PC-3 (cell line): ENCODE data around the gene HAUS7. TPM values are rescaled to one million over a fixed set of nuclear protein-coding genes. Genes with fewer than 3 reads are reported as not detected.

ENCODE experiments used
- ATAC-seq: fragments of 200-7000 bp; cut with Tn5 transposase; 2 replicates; pipeline ENCODE4 v1.9.1; 2020; ENCODE audit warnings: mild to moderate bottlenecking, moderate library complexity
- BruUV-seq: library from RNA; stranded (reverse); fragments of 400-500 nt; replicated peaks from 2 replicates; lab custom pipeline; 2021; lab: Mats Ljungman, UMichigan
- CTCF ChIA-PET: fragments of 300-600 bp; sonication (Branson Sonifier 250); formaldehyde crosslinking; loops from one replicate; lab custom pipeline; 2022; ENCODE audit warnings: antibody characterized with exemption; lab: Charles Lee
- POLR2A ChIA-PET: fragments of 300-600 bp; sonication (Branson Sonifier 250); formaldehyde crosslinking; loops from one replicate; lab custom pipeline; 2022; ENCODE audit warnings: antibody characterized with exemption; ENCODE audit not compliant: unreplicated experiment; lab: Charles Lee
- DNase-seq: peaks from one replicate; pipeline ENCODE4 v3.0.0-alpha.2; 2015
- H2AFZ ChIP-seq: fragments of 300-600 bp; sonication (generic); 2 replicates; pipeline ENCODE4 v1.6.0; 2016; ENCODE audit warnings: antibody characterized with exemption, low read length
- H3F3A ChIP-seq: fragments of 300-600 bp; sonication (generic); one replicate; pipeline ENCODE4 v1.6.0; 2017; ENCODE audit warnings: antibody characterized with exemption, low read length, control low read depth, mild to moderate bottlenecking; ENCODE audit not compliant: unreplicated experiment
- H3K27ac ChIP-seq: fragments of 300-600 bp; sonication (generic); 2 replicates; pipeline ENCODE4 v1.5.1; 2016; ENCODE audit warnings: mild to moderate bottlenecking, low read length
- H3K27me3 ChIP-seq: fragments of 300-600 bp; sonication (generic); 2 replicates; pipeline ENCODE4 v1.6.1; 2016; ENCODE audit warnings: low read length, mixed read lengths
- H3K36me3 ChIP-seq: fragments of 300-600 bp; sonication (generic); 2 replicates; pipeline ENCODE4 v1.6.1; 2016; ENCODE audit warnings: low read depth, mixed run types, low read length, mixed read lengths
- H3K4me1 ChIP-seq: fragments of 300-600 bp; sonication (generic); 2 replicates; pipeline ENCODE4 v1.5.1; 2016; ENCODE audit warnings: low read length; ENCODE audit not compliant: insufficient read depth
- H3K4me2 ChIP-seq: fragments of 300-600 bp; sonication (generic); 2 replicates; pipeline ENCODE4 v1.6.0; 2016; ENCODE audit warnings: low read length
- H3K4me3 ChIP-seq: fragments of 300-600 bp; sonication (generic); 2 replicates; pipeline ENCODE4 v1.5.1; 2016; ENCODE audit warnings: mild to moderate bottlenecking, low read length, mixed read lengths
- H3K79me2 ChIP-seq: fragments of 300-600 bp; sonication (generic); 2 replicates; pipeline ENCODE4 v1.6.1; 2017; ENCODE audit warnings: low read length, mixed read lengths
- H3K9ac ChIP-seq: fragments of 300-600 bp; sonication (generic); 2 replicates; pipeline ENCODE4 v1.6.0; 2016; ENCODE audit warnings: mild to moderate bottlenecking, low read length
- H3K9me2 ChIP-seq: fragments of 300-600 bp; sonication (generic); replicated peaks from 2 replicates; pipeline ENCODE4 v1.6.1; 2016; ENCODE audit warnings: mixed run types, low read length, mixed read lengths
- H3K9me3 ChIP-seq: fragments of 300-600 bp; sonication (generic); 2 replicates; pipeline ENCODE4 v1.6.1; 2016; ENCODE audit warnings: low read length, mixed read lengths
- H4K20me1 ChIP-seq: fragments of 300-600 bp; sonication (generic); 2 replicates; pipeline ENCODE4 v1.6.1; 2016; ENCODE audit warnings: low read length, mixed read lengths
- CTCF ChIP-seq: fragments of 300-600 bp; sonication (generic); conservative IDR thresholded peaks from 2 replicates; pipeline ENCODE4 v1.5.1; 2017; ENCODE audit warnings: antibody characterized with exemption, low read depth, mild to moderate bottlenecking, low read length
- EZH2 ChIP-seq: fragments of 300-600 bp; sonication (generic); IDR thresholded peaks from one replicate; pipeline ENCODE4 v1.6.1; 2017; ENCODE audit warnings: antibody characterized with exemption, mild to moderate bottlenecking, low read length; ENCODE audit not compliant: unreplicated experiment
- EZH2phosphoT487 ChIP-seq: fragments of 300-600 bp; sonication (generic); IDR thresholded peaks from 2 replicates; pipeline ENCODE4 v1.6.1; 2018; ENCODE audit warnings: mild to moderate bottlenecking, antibody characterized with exemption, low read length, borderline replicate concordance
- intact Hi-C: fragments of 100-400 bp; cut with micrococcal nuclease; formaldehyde crosslinking; loops from 2 replicates; pipeline ENCODE4 v1.9.0; 2023
- total RNA-seq: library from RNA; depleted of rRNA; stranded (reverse); fragments of >200 nt; gene quantifications from 2 replicates; pipeline ENCODE4 v1.2.3, GENCODE V29; 2014

HAUS7 gene
- total RNA-seq, 1 experiment from 2014 or later: 46.0 TPM

- no peak overlapping the region for H3K4me3 ChIP-seq
- CTCF ChIA-PET: no interaction called here
- no TSS peak for BruUV-seq
Measured at GRCh38 chrX:153420851-153421599, 49.4 kb downstream of the HAUS7 start.

GRCh38 chrX:153417637-153418036 lies 52.7 kb downstream of the HAUS7 start:
- Histone ChIP-seq H3K4me1 (no peaks in the 10 kb centered on the region), H2AFZ (no peak overlapping the region), H3K9me2 (no peaks in the 10 kb centered on the region), H3K4me3 (no peak overlapping the region), H3K27me3 (peaks cover 57% of the 10 kb centered on the region), H4K20me1 (no peaks in the 10 kb centered on the region), H3F3A (no peaks in the 10 kb centered on the region), H3K9me3 (no peaks in the 10 kb centered on the region), H3K4me2 (no peak overlapping the region), H3K27ac (no peak overlapping the region), H3K36me3 (no peaks in the 10 kb centered on the region), H3K9ac (no peak overlapping the region), H3K79me2 (no peaks in the 10 kb centered on the region)
- TF ChIP-seq EZH2phosphoT487 (no peak), CTCF (no peak), EZH2 (no peak)
- intact Hi-C loops: no loop called here
- CTCF ChIA-PET: no interaction called here
- POLR2A ChIA-PET: no interaction called here
- BruUV-seq: no TSS peak
- ATAC-seq (no peak), DNase-seq (no peak)

More at GRCh38 chrX:153420851-153421599, 49.4 kb downstream of the HAUS7 start:
- no peak overlapping the region for H2AFZ ChIP-seq
- no peak overlapping the region for H3K4me2 ChIP-seq
- DNase-seq (no peak), ATAC-seq (no peak)
- H3K4me1 ChIP-seq: no peaks in the 10 kb centered on the region
- no peaks in the 10 kb centered on the region for H3K79me2 ChIP-seq
- TF ChIP-seq EZH2phosphoT487 (no peak), EZH2 (no peak), CTCF (no peak)
- no peak overlapping the region for H3K9ac ChIP-seq
- H3K27me3 ChIP-seq: peaks cover 55% of the 10 kb centered on the region
- H3K36me3 ChIP-seq: no peaks in the 10 kb centered on the region
- H4K20me1 ChIP-seq: no peaks in the 10 kb centered on the region
- no peaks in the 10 kb centered on the region for H3F3A ChIP-seq
- POLR2A ChIA-PET: no interaction called here
- intact Hi-C loops: no loop called here
- no peaks in the 10 kb centered on the region for H3K9me3 ChIP-seq
- no peaks in the 10 kb centered on the region for H3K9me2 ChIP-seq
- no peak overlapping the region for H3K27ac ChIP-seq

GRCh38 chrX:153416781-153417450 lies 53.5 kb downstream of the HAUS7 start:
- H3K4me1 ChIP-seq: no peaks in the 10 kb centered on the region
- no TSS peak for BruUV-seq
- DNase-seq (no peak), ATAC-seq (no peak)
- H3K36me3 ChIP-seq: no peaks in the 10 kb centered on the region
- CTCF ChIA-PET: no interaction called here
- H2AFZ ChIP-seq: no peak overlapping the region
- H3K4me3 ChIP-seq: no peak overlapping the region
- intact Hi-C loops: no loop called here
- H3K9me3 ChIP-seq: no peaks in the 10 kb centered on the region
- POLR2A ChIA-PET: no interaction called here
- TF ChIP-seq EZH2: no peak
- no peak for TF ChIP-seq EZH2phosphoT487
- no peak for TF ChIP-seq CTCF
- H3K27ac ChIP-seq: no peak overlapping the region
- no peaks in the 10 kb centered on the region for H3F3A ChIP-seq
- H3K9ac ChIP-seq: no peak overlapping the region
- H3K4me2 ChIP-seq: no peak overlapping the region
- no peaks in the 10 kb centered on the region for H4K20me1 ChIP-seq
- H3K27me3 ChIP-seq: peaks cover 64% of the 10 kb centered on the region
- no peaks in the 10 kb centered on the region for H3K79me2 ChIP-seq
- no peaks in the 10 kb centered on the region for H3K9me2 ChIP-seq
